OCI-LY3 (cell line): ENCODE measurements around the gene CCDC13.
A peak's percentile ranks its signal among the peaks of the same experiment; 100 is the strongest.

Experiments used
- H2AFZ ChIP-seq: fragments of 200-600, 300-600 bp; shearing (Covaris generic); 2 replicates; pipeline ENCODE4 v1.6.0; 2014; ENCODE audit warnings: antibody characterized with exemption, low read depth, low read length
- H3K27ac ChIP-seq: fragments of 200-600, 300-600 bp; sonication (generic); 2 replicates; pipeline ENCODE4 v1.5.1; 2014; ENCODE audit warnings: mild to moderate bottlenecking, low read length, moderate library complexity, mixed read lengths
- H3K27me3 ChIP-seq: fragments of 200-600, 300-600 bp; sonication (generic); 2 replicates; pipeline ENCODE4 v1.6.1; 2014; ENCODE audit warnings: low read depth, low read length, mixed read lengths
- H3K36me3 ChIP-seq: fragments of 200-600, 300-600 bp; sonication (generic); replicated peaks from 2 replicates; pipeline ENCODE3; 2014; ENCODE audit warnings: low read depth, low read length, mixed read lengths
- H3K4me1 ChIP-seq: fragments of 300-600, 200-600 bp; sonication (generic); 2 replicates; pipeline ENCODE4 v1.6.1; 2014; ENCODE audit warnings: low read length, mixed read lengths
- H3K4me2 ChIP-seq: fragments of 200-600, 300-600 bp; sonication (generic); 2 replicates; pipeline ENCODE4 v1.6.1; 2014; ENCODE audit warnings: low read length, mixed read lengths
- H3K4me3 ChIP-seq: fragments of 300-600, 200-600 bp; sonication (generic); 2 replicates; pipeline ENCODE4 v1.5.1; 2014; ENCODE audit warnings: antibody characterized with exemption, mild to moderate bottlenecking, low read length, moderate library complexity
- H3K79me2 ChIP-seq: fragments of 300-600, 200-600 bp; shearing (Covaris generic); 2 replicates; pipeline ENCODE4 v1.6.1; 2014; ENCODE audit warnings: mild to moderate bottlenecking, low read length, mixed read lengths
- H3K9ac ChIP-seq: fragments of 300-600, 200-600 bp; shearing (Covaris generic); 2 replicates; pipeline ENCODE4 v1.6.0; 2014; ENCODE audit warnings: mild to moderate bottlenecking, low read length, moderate library complexity
- H3K9me3 ChIP-seq: fragments of 200-600, 300-600 bp; shearing (Covaris generic); 2 replicates; pipeline ENCODE4 v1.6.1; 2014; ENCODE audit warnings: low read length, mixed read lengths; ENCODE audit not compliant: insufficient read depth
- H4K20me1 ChIP-seq: fragments of 200-600, 300-600 bp; sonication (generic); 2 replicates; pipeline ENCODE4 v1.6.1; 2016; ENCODE audit warnings: low read length, mixed read lengths; ENCODE audit not compliant: insufficient read depth
- CTCF ChIP-seq: fragments of 200-600, 300-600 bp; sonication (generic); IDR thresholded peaks from 2 replicates; pipeline ENCODE4 v1.5.1; 2014; ENCODE audit warnings: antibody characterized with exemption, low read length, low read depth
- EZH2phosphoT487 ChIP-seq: fragments of 200-600 bp; shearing (Covaris generic); IDR thresholded peaks from 2 replicates; pipeline ENCODE4 v1.6.1; 2018; ENCODE audit warnings: antibody characterized with exemption, mixed run types, low read depth

Gene CCDC13

GRCh38 chr3:42804106-42804830, 31.2 kb upstream of the CCDC13 start, which contains the start of gene HIGD1A:
HIGD1A (minus strand) TSS chr3:42804490; CDS start chr3:42794253, 10,237 bp downstream.
- TF ChIP-seq CTCF (no peak), EZH2phosphoT487 (no peak)
- no peaks in the 10 kb centered on the region for H3K9me3 ChIP-seq
- peaks cover 48% of the 10 kb centered on the region for H3K79me2 ChIP-seq
- H4K20me1 ChIP-seq = 0 out of 2 replicates have a peak, but pooled peaks cover 4% of the 10 kb centered on the region
- H3K36me3 ChIP-seq = peaks cover 4% of the 10 kb centered on the region
- H3K4me2 ChIP-seq = peak within 1 kb of the TSS; percentile 95
- H3K27ac ChIP-seq = peak within 1 kb of the TSS; percentile 57
- peak within 1 kb of the TSS; percentile 96 for H2AFZ ChIP-seq
- peak within 1 kb of the TSS; percentile 92 for H3K9ac ChIP-seq
- peak within 1 kb of the TSS; percentile 94 for H3K4me3 ChIP-seq
- peaks cover 12% of the 10 kb centered on the region for H3K4me1 ChIP-seq
- no peaks in the 10 kb centered on the region for H3K27me3 ChIP-seq

GRCh38 chr3:42803414-42804105, 30.5 kb upstream of the CCDC13 start:
- Histone ChIP-seq H3K27me3 (no peaks in the 10 kb centered on the region), H3K79me2 (peaks cover 49% of the 10 kb centered on the region), H3K4me2 (peak overlapping the region; percentile 95), H3K9ac (peak overlapping the region; percentile 92), H3K27ac (peak overlapping the region; percentile 57), H4K20me1 (0 out of 2 replicates have a peak, but pooled peaks cover 4% of the 10 kb centered on the region), H3K4me1 (peaks cover 12% of the 10 kb centered on the region), H2AFZ (peak overlapping the region; percentile 54), H3K4me3 (peak overlapping the region; percentile 94), H3K36me3 (peaks cover 4% of the 10 kb centered on the region), H3K9me3 (no peaks in the 10 kb centered on the region)
- no peak for TF ChIP-seq CTCF
- no peak for TF ChIP-seq EZH2phosphoT487

GRCh38 chr3:42802876-42803413, 29.9 kb upstream of the CCDC13 start:
- Histone ChIP-seq H3K4me1 (peaks cover 12% of the 10 kb centered on the region), H3K9ac (peak overlapping the region; percentile 92), H3K27me3 (no peaks in the 10 kb centered on the region), H3K4me2 (peak overlapping the region; percentile 95), H3K36me3 (peaks cover 4% of the 10 kb centered on the region), H3K79me2 (peaks cover 49% of the 10 kb centered on the region), H4K20me1 (0 out of 2 replicates have a peak, but pooled peaks cover 4% of the 10 kb centered on the region), H3K4me3 (peak overlapping the region; percentile 94), H2AFZ (peak overlapping the region; percentile 54; the same call in 1 of the 2 replicates), H3K9me3 (no peaks in the 10 kb centered on the region), H3K27ac (no peak overlapping the region)
- TF ChIP-seq CTCF = no peak
- no peak for TF ChIP-seq EZH2phosphoT487

GRCh38 chr3:42801784-42802183, 28.7 kb upstream of the CCDC13 start:
- 0 out of 2 replicates have a peak, but pooled peaks cover 4% of the 10 kb centered on the region for H4K20me1 ChIP-seq
- no peak overlapping the region for H3K27ac ChIP-seq
- H3K9ac ChIP-seq = no peak overlapping the region
- H3K36me3 ChIP-seq = peaks cover 4% of the 10 kb centered on the region
- H3K27me3 ChIP-seq = no peaks in the 10 kb centered on the region
- peaks cover 12% of the 10 kb centered on the region for H3K4me1 ChIP-seq
- H2AFZ ChIP-seq = no peak overlapping the region
- no peak overlapping the region for H3K4me2 ChIP-seq
- TF ChIP-seq EZH2phosphoT487 (no peak), CTCF (no peak)
- H3K4me3 ChIP-seq = no peak overlapping the region
- H3K9me3 ChIP-seq = no peaks in the 10 kb centered on the region
- H3K79me2 ChIP-seq = peaks cover 49% of the 10 kb centered on the region
